Psoas muscle (tissue), 8 donors: Measurements from ENCODE around the gene CHN1. TPM values are rescaled to one million over a fixed set of nuclear protein-coding genes. Genes with fewer than 3 reads are reported as not detected.

Experiments
- ATAC-seq, 4 donors: fragments of 200-7000 bp; cut with Tn5 transposase; one replicate each; pipeline ENCODE4 v1.9.1; 2020; ENCODE audit warnings: moderate library complexity in 3 of 4, mild to moderate bottlenecking in 2 of 4
- DNase-seq, 2 donors: peaks; one replicate each; pipeline ENCODE4 v3.0.0-alpha.2; 2020
- H3K27ac ChIP-seq: fragments of 200-600 bp; one replicate; pipeline ENCODE4 v1.8.0; 2022
- H3K27me3 ChIP-seq, 3 donors: fragments of 200-600 bp in 1 of 3; one replicate each; pipeline versions ENCODE4 v1.6.1 to v1.8.0; 2013 to 2022; ENCODE audit warnings: low read length in 2 of 3, mild to moderate bottlenecking in 2 of 3, moderate library complexity in 1 of 3; ENCODE audit not compliant: insufficient read depth in 3 of 3
- H3K36me3 ChIP-seq, 2 donors: fragments of 200-600 bp in 1 of 2; one replicate each; pipeline versions ENCODE4 v1.6.1 to v1.8.0; 2013 to 2022; ENCODE audit warnings: low read depth in 1 of 2, mild to moderate bottlenecking in 1 of 2, moderate library complexity in 1 of 2; ENCODE audit not compliant: insufficient read depth in 1 of 2
- H3K4me1 ChIP-seq: fragments of 200-600 bp; one replicate; pipeline ENCODE4 v1.8.0; 2022
- H3K4me3 ChIP-seq: fragments of 200-600 bp; one replicate; pipeline ENCODE4 v1.8.0; 2022; ENCODE audit warnings: mild to moderate bottlenecking
- H3K9me3 ChIP-seq: fragments of 200-600 bp; one replicate; pipeline ENCODE4 v1.8.0; 2022
- CTCF ChIP-seq: fragments of 200-600 bp; IDR thresholded peaks from one replicate; pipeline ENCODE4 v1.8.0; 2022; ENCODE audit warnings: antibody characterized with exemption
- WGBS, 3 donors: extraction: QIAGEN DNeasy Blood & Tissue Kit; methylation state at CpG; one replicate each; pipeline versions ENCODE4 v1.1.6 to v1.1.7; 2013; 5-methylcytosine and 5-hydroxymethylcytosine counted together
- intact Hi-C, 2 donors: fragments of 100-400 bp; cut with DNase I; formaldehyde crosslinking; loops; one replicate each; pipeline versions ENCODE4 v1.11.0 to v1.14.2; 2022
- polyA plus RNA-seq, 3 donors: library from polyadenylated mRNA; stranded (reverse); fragments of 200-250 nt; gene quantifications; one replicate each; pipeline ENCODE4 v1.2.3, GENCODE V29; 2013
- total RNA-seq, 4 donors: library from RNA; stranded (reverse); fragmentation: NEBNext Ultra II Directional in 2 of 4; extraction: Animal tissue kit (Norgen Biotek cat#: 25700) in 2 of 4; gene quantifications; one replicate each; pipeline versions ENCODE4 v1.2.1 to v1.2.4, GENCODE V29; 2021 to 2023
- donor health status: healthy with polysubstance abuse.
- donor health status: DM: no; HTN: no; CAD: no; lungs with moderate emphysema.
- donor health status: Bipolar disorder and iron deficiency.
- donor health status: healthy.
- donor health status: DM: yes; HTN: yes; CAD: no.
- donor health status: DM: no; HTN: no; CAD: no.
- donor health status: DM: no; HTN: no; CAD: no.
- donor health status: DM: yes; HTN: yes; CAD: no.

The CHN1 gene
- total and polyA plus RNA-seq, 7 donors: 1.8 to 4.2 (median 2.3) TPM

- Histone ChIP-seq H3K4me3 (no peak overlapping the region), H3K27ac (no peak overlapping the region), H3K27me3 (no peaks in the 10 kb centered on the region), H3K36me3 (no peaks in the 10 kb centered on the region), H3K4me1 (no peaks in the 10 kb centered on the region), H3K9me3 (no peaks in the 10 kb centered on the region)
- no peak for TF ChIP-seq CTCF
- no peak for DNase-seq
- intact Hi-C loops: no loop called here
- 90 to 92% (median 90%) methylated on average over 7 of the region's 7 CpGs for WGBS, 3 donors
- no peak for ATAC-seq
Measured at GRCh38 chr2:174812037-174812436, 193.1 kb downstream of the CHN1 start.

- ATAC-seq (no peak), DNase-seq (no peak)
- no peak overlapping the region for H3K4me3 ChIP-seq
- intact Hi-C loops: no loop called here
- 66 to 84% (median 66%) methylated on average over 1 of the region's 1 CpG for WGBS, 3 donors
- no peaks in the 10 kb centered on the region for H3K27me3 ChIP-seq
- H3K9me3 ChIP-seq: no peaks in the 10 kb centered on the region
- H3K27ac ChIP-seq: no peak overlapping the region
- H3K36me3 ChIP-seq: no peaks in the 10 kb centered on the region
- H3K4me1 ChIP-seq: no peaks in the 10 kb centered on the region
- no peak for TF ChIP-seq CTCF
Measured at GRCh38 chr2:174807931-174808330, 197.2 kb downstream of the CHN1 start.

- Histone ChIP-seq H3K27ac (no peak overlapping the region), H3K9me3 (no peaks in the 10 kb centered on the region), H3K36me3 (no peaks in the 10 kb centered on the region), H3K4me3 (no peak overlapping the region), H3K4me1 (no peaks in the 10 kb centered on the region), H3K27me3 (no peaks in the 10 kb centered on the region)
- intact Hi-C loops: no loop called here
- no peak for DNase-seq
- no peak for ATAC-seq
- 33 to 76% (median 38%) methylated on average over 1 of the region's 1 CpG for WGBS, 3 donors
- no peak for TF ChIP-seq CTCF
Measured at GRCh38 chr2:174805803-174806202, 199.4 kb downstream of the CHN1 start.

GRCh38 chr2:174802459-174802858 lies 202.7 kb downstream of the CHN1 start:
- no peak overlapping the region for H3K27ac ChIP-seq
- 94 to 98% (median 97%) methylated on average over 4 of the region's 4 CpGs for WGBS, 3 donors
- no peaks in the 10 kb centered on the region for H3K9me3 ChIP-seq
- no peak for TF ChIP-seq CTCF
- no peaks in the 10 kb centered on the region for H3K4me1 ChIP-seq
- ATAC-seq (no peak), DNase-seq (no peak)
- H3K4me3 ChIP-seq: no peak overlapping the region
- no peaks in the 10 kb centered on the region for H3K27me3 ChIP-seq
- intact Hi-C loops: no loop called here
- H3K36me3 ChIP-seq: no peaks in the 10 kb centered on the region

- no peak for ATAC-seq
- intact Hi-C loops: no loop called here
- WGBS, 3 donors: 91 to 95% (median 92%) methylated on average over 8 of the region's 8 CpGs
Measured at GRCh38 chr2:174800436-174801205, 204.6 kb downstream of the CHN1 start.

More at GRCh38 chr2:174800436-174801205, 204.6 kb downstream of the CHN1 start:
- no peak overlapping the region for H3K27ac ChIP-seq
- no peaks in the 10 kb centered on the region for H3K4me1 ChIP-seq
- no peaks in the 10 kb centered on the region for H3K9me3 ChIP-seq
- DNase-seq: no peak
- no peaks in the 10 kb centered on the region for H3K36me3 ChIP-seq
- no peaks in the 10 kb centered on the region for H3K27me3 ChIP-seq
- no peak for TF ChIP-seq CTCF
- H3K4me3 ChIP-seq: no peak overlapping the region
